ENCODE data around the gene CABP1. TPM values are rescaled to one million over a fixed set of nuclear protein-coding genes. Genes with fewer than 3 reads are reported as not detected.

The CABP1 gene
- total RNA-seq, 2 experiments from 2014 or later: 0.50 to 1.1 TPM

DNA sequence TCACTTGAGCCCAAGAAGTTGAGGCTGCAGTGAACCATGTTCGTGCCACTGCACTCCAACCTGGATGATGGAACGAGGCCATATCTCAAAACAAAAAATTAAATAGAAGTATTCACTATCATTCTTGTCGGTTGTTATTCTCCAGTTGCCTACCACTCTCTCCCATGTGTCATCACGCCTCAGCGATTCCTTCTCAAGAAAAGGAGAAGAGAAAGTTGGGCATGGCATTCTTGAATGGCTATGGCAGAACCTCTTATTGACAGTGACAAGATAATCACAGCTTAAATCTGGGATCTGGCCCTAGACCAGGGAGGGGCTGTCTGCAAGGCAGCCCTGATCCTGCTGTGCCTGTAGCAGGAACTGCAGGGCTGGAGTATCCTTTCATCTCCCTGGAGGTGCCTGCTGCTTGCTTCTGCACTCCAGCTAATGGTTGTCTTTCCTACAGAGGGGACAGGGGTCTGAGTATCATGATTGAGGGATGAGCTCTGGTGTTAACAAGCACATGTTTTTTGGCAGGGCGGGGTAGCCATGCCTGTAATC is 33.7 kb downstream of the CABP1 start:
- H3K4me1 Mint-ChIP-seq (ENCODE audit: low read depth): peaks cover 12% of the 10 kb centered on the region
- H3K27ac Mint-ChIP-seq: no peak overlapping the region
- ChIA-PET POLR2A (interaction anchor here (0.7 kb wide), 1 partner anchor 10 kb away, joined by 4 read pairs; no protein-coding TSS in a partner anchor), CTCF (interaction anchor here (1.2 to 11.8 kb wide), 2 partner anchors 27 to 90 kb away, joined by 4 to 84 read pairs; no protein-coding TSS in a partner anchor)
- no peak overlapping the region for H3K4me3 Mint-ChIP-seq
- TF ChIP-seq, protein P1, sequence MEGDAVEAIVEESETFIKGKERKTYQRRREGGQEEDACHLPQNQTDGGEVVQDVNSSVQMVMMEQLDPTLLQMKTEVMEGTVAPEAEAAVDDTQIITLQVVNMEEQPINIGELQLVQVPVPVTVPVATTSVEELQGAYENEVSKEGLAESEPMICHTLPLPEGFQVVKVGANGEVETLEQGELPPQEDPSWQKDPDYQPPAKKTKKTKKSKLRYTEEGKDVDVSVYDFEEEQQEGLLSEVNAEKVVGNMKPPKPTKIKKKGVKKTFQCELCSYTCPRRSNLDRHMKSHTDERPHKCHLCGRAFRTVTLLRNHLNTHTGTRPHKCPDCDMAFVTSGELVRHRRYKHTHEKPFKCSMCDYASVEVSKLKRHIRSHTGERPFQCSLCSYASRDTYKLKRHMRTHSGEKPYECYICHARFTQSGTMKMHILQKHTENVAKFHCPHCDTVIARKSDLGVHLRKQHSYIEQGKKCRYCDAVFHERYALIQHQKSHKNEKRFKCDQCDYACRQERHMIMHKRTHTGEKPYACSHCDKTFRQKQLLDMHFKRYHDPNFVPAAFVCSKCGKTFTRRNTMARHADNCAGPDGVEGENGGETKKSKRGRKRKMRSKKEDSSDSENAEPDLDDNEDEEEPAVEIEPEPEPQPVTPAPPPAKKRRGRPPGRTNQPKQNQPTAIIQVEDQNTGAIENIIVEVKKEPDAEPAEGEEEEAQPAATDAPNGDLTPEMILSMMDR (IDR thresholded peaks at IDR 0.05): no peak
- H3K27me3 Mint-ChIP-seq: no peaks in the 10 kb centered on the region
- no peaks in the 10 kb centered on the region for H3K9me3 Mint-ChIP-seq
- H3K36me3 Mint-ChIP-seq (ENCODE audit: low read depth): no peaks in the 10 kb centered on the region
- ATAC-seq: no peak
- intact Hi-C loops (cut with micrococcal nuclease): no loop called here
- no peak for DNase-seq

DNA sequence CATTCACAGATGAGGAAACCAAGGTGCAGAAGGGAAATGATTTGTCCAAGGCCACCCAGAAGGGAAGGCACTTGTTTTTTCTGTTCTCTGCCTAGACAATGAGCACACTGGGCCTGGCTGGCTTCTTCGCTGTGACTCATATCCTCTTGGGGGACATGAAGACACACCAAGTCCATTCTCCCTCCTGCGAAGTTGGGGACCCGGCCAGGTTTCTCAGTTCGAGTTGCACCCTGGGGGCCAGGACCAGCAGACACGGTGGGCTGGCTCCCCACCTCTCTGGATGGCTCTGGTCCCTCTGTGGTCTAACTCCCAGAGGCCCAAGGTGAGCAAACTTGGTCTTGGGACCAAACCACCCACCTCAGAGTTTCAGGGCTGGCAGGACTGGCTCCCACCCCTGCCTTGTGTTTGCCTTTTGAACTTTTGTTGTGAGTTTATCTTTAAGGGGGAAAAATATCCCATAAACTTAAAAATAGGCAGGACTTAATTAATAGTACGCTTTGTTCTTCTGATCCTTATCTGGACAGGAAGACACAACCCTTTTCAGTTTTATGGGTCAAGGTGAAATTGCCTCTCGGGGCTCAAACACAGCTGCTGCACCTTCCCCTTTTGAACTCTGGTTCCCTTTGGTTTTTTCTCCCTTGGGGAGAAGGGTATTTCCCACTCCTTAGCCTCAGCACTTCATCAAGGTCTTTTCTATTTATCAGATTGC is 37.5 kb downstream of the CABP1 start:
- intact Hi-C loops (cut with micrococcal nuclease): no loop called here
- DNase-seq (peak; percentile 55), ATAC-seq (peak; percentile 89)
- H3K4me3 Mint-ChIP-seq: no peak overlapping the region
- no peaks in the 10 kb centered on the region for H3K9me3 Mint-ChIP-seq
- no peaks in the 10 kb centered on the region for H3K27me3 Mint-ChIP-seq
- H3K4me1 Mint-ChIP-seq (ENCODE audit: low read depth): peaks cover 12% of the 10 kb centered on the region
- H3K27ac Mint-ChIP-seq: peak overlapping the region; percentile 59
- ChIA-PET POLR2A (interaction anchor here (0.7 kb wide), 1 partner anchor 174 kb away, joined by 3 read pairs; no protein-coding TSS in a partner anchor), CTCF (interaction anchor here (11.8 kb wide), 1 partner anchor 30 kb away, joined by 84 read pairs; no protein-coding TSS in a partner anchor)
- TF ChIP-seq, protein P1 (IDR thresholded peaks at IDR 0.05): no peak
- no peaks in the 10 kb centered on the region for H3K36me3 Mint-ChIP-seq (ENCODE audit: low read depth)

DNA sequence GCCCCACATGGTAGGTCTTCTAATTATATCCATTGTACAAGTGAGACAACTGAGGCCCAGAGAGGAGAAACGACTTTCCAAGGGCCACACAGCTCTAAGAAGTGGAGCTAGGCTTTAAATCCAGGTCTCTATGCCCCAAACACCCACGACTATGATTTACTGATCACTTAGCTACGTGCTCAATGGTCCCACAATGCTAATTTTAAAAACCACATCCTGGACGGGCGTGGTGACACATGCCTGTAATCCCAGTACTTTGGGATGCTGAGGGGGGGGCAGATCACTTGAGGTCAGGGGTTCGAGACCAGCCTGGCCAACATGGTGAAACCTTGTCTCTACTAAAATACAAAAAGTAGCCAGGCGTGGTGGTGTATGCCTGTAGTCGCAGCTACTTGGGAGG is 38.1 kb downstream of the CABP1 start:
- H3K27ac Mint-ChIP-seq: no peak overlapping the region
- ATAC-seq: peak; percentile 61
- intact Hi-C loops (cut with micrococcal nuclease): no loop called here

DNA sequence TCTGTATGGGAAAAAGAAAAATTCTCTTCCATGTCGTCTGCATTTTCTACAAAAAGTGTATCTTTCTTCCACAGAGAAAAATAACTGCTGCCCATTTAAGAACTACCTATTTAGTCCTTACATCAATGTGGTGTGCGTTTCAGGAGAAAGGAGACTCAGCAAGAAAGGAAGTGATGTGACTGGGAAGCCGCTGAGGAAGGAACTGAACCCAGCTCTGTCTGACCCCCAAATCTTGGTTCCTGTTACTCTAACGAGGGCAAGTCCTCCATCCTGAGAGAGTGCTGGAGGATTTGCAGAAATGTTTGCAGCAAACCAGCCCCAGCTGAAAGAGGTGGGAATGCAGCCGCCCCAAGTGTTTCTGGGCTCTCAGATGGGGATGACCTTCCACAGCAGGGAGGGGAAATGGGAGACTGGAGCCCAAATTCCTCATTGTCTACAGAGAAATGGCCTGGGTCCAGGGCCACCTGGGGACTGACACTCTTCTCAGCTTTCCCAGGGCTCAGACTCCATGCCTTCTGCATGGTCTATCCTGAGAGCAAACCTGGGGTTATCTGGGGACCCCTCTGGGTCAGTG is 39.8 kb downstream of the CABP1 start:
- ChIA-PET CTCF (interaction anchor here (2.4 to 11.8 kb wide), 2 partner anchors 33 to 97 kb away, joined by 8 to 84 read pairs; no protein-coding TSS in a partner anchor), POLR2A (no interaction called here)
- Mint-ChIP-seq H3K36me3 (ENCODE audit: low read depth) (no peaks in the 10 kb centered on the region), H3K4me1 (ENCODE audit: low read depth) (peaks cover 14% of the 10 kb centered on the region), H3K27me3 (no peaks in the 10 kb centered on the region), H3K4me3 (no peak overlapping the region), H3K9me3 (no peaks in the 10 kb centered on the region), H3K27ac (no peak overlapping the region)
- DNase-seq: no peak
- TF ChIP-seq, protein P1 (IDR thresholded peaks at IDR 0.05): no peak
- no peak for ATAC-seq
- intact Hi-C loops (cut with micrococcal nuclease): no loop called here

More for the DNA sequence above, 38.1 kb downstream of the CABP1 start:
- no peaks in the 10 kb centered on the region for H3K27me3 Mint-ChIP-seq
- peaks cover 12% of the 10 kb centered on the region for H3K4me1 Mint-ChIP-seq (ENCODE audit: low read depth)
- H3K4me3 Mint-ChIP-seq: no peak overlapping the region
- TF ChIP-seq, protein P1 (IDR thresholded peaks at IDR 0.05): no peak
- no peaks in the 10 kb centered on the region for H3K9me3 Mint-ChIP-seq
- peak; percentile 53 for DNase-seq
- POLR2A ChIA-PET: interaction anchor here (0.7 kb wide), 1 partner anchor 173 kb away, joined by 3 read pairs; no protein-coding TSS in a partner anchor
- CTCF ChIA-PET: interaction anchor here (2.4 to 11.8 kb wide), 2 partner anchors 31 to 95 kb away, joined by 8 to 84 read pairs; no protein-coding TSS in a partner anchor
- H3K36me3 Mint-ChIP-seq (ENCODE audit: low read depth): no peaks in the 10 kb centered on the region

Measured in activated CD8-positive, alpha-beta T cell treated with anti-CD3 and anti-CD28 coated beads for 36 hours (primary cell).